B cell (primary cell): ENCODE data around the gene RIOK2. TPM values are rescaled to one million over a fixed set of nuclear protein-coding genes. Genes with fewer than 3 reads are reported as not detected.
A peak's percentile ranks its signal among the peaks of the same experiment; 100 is the strongest.

Experiments
- ATAC-seq: fragments of 200-7000 bp; cut with Tn5 transposase; one replicate; pipeline ENCODE4 v1.10.0; 2021; ENCODE audit warnings: low read depth, mild to moderate bottlenecking, moderate number of reproducible peaks, moderate library complexity
- CTCF ChIA-PET: fragments of 350-600 bp; sonication (Branson Sonifier 250); formaldehyde crosslinking; loops from one replicate; lab custom pipeline; 2021; ENCODE audit warnings: antibody characterized with exemption, inconsistent platforms; lab: Charles Lee
- POLR2A ChIA-PET: fragments of 350-600 bp; sonication (Branson Sonifier 250); formaldehyde crosslinking; loops from one replicate; lab custom pipeline; 2021; ENCODE audit warnings: antibody characterized with exemption; lab: Charles Lee
- DNase-seq: peaks from one replicate; pipeline ENCODE4 v3.0.0; 2013
- H2AFZ ChIP-seq: 2 replicates; pipeline ENCODE4 v1.6.1; 2012; ENCODE audit warnings: mild to moderate bottlenecking, low read depth, low read length; ENCODE audit not compliant: insufficient read depth, poor library complexity, severe bottlenecking
- H3K27ac ChIP-seq, 2 donors: 1 replicate in 1 of 2; 2 replicates in 1 of 2; pipeline ENCODE4 v1.5.1; 2012 to 2013; ENCODE audit warnings: low read length in 2 of 2, mild to moderate bottlenecking in 2 of 2, moderate library complexity in 1 of 2
- H3K27me3 ChIP-seq, 4 experiments: fragments of 200-600 bp in 1 of 4; sonication (generic) in 1 of 4; replicated peaks in 1 of 4; 1 replicate in 2 of 4; 2 replicates in 2 of 4; pipeline versions ENCODE4 v1.6.1 to v1.7.0; 2013 to 2016; ENCODE audit warnings: low read length in 3 of 4, mild to moderate bottlenecking in 2 of 4, mixed read lengths in 1 of 4, moderate library complexity in 1 of 4; ENCODE audit not compliant: insufficient read depth in 4 of 4, control insufficient read depth in 3 of 4; ENCODE audit errors: control extremely low read depth in 1 of 4
- H3K36me3 ChIP-seq, 2 experiments: replicated peaks in 1 of 2; 1 replicate in 1 of 2; 2 replicates in 1 of 2; pipeline versions ENCODE4 v1.6.1 to v1.7.1; 2013; ENCODE audit warnings: low read length in 1 of 2; ENCODE audit not compliant: insufficient read depth in 2 of 2, control insufficient read depth in 1 of 2; ENCODE audit errors: control extremely low read depth in 1 of 2, extremely low read depth in 1 of 2
- H3K4me1 ChIP-seq, 2 donors: fragments of 200-600 bp in 1 of 2; sonication (generic) in 1 of 2; 1 replicate in 1 of 2; 2 replicates in 1 of 2; pipeline versions ENCODE4 v1.5.1 to v1.6.1; 2013 to 2017; ENCODE audit warnings: low read length in 2 of 2; ENCODE audit not compliant: control insufficient read depth in 2 of 2, insufficient read depth in 2 of 2
- H3K4me2 ChIP-seq: replicated peaks from 2 replicates; pipeline ENCODE3; 2012; ENCODE audit warnings: mild to moderate bottlenecking, low read depth, low read length; ENCODE audit not compliant: poor library complexity, severe bottlenecking
- H3K4me3 ChIP-seq, 5 experiments: fragments of 200-600 bp in 1 of 5; sonication (generic) in 1 of 5; 1 replicate in 3 of 5; 2 replicates in 2 of 5; pipeline versions ENCODE4 v1.5.1 to v1.7.0; 2011 to 2016; ENCODE audit warnings: low read length in 4 of 5, mild to moderate bottlenecking in 4 of 5, low read depth in 2 of 5, control low read depth in 1 of 5, moderate library complexity in 1 of 5; ENCODE audit not compliant: insufficient read depth in 1 of 5; ENCODE audit errors: control extremely low read depth in 1 of 5, extremely low read depth in 1 of 5
- H3K79me2 ChIP-seq: fragments of 200-600 bp; sonication (generic); one replicate; pipeline ENCODE4 v1.6.0; 2016; ENCODE audit warnings: low read length; ENCODE audit not compliant: control insufficient read depth, insufficient read depth
- H3K9ac ChIP-seq: fragments of 200-600 bp; sonication (generic); 2 replicates; pipeline ENCODE4 v1.6.1; 2017; ENCODE audit warnings: mild to moderate bottlenecking, low read length, moderate library complexity
- H3K9me3 ChIP-seq, 3 donors: one replicate each; pipeline versions ENCODE4 v1.6.1 to v1.7.1; 2013; ENCODE audit warnings: low read length in 2 of 3; ENCODE audit not compliant: control insufficient read depth in 2 of 3, insufficient read depth in 1 of 3; ENCODE audit errors: control extremely low read depth in 1 of 3
- H4K20me1 ChIP-seq: 2 replicates; pipeline ENCODE4 v1.6.0; 2012; ENCODE audit warnings: mild to moderate bottlenecking, low read length; ENCODE audit not compliant: insufficient read depth, control insufficient read depth, poor library complexity, severe bottlenecking
- H3K27ac Mint-ChIP-seq: one replicate; pipeline ENCODE4 v1.8.0; 2021; ENCODE audit warnings: mixed read lengths
- H3K27me3 Mint-ChIP-seq: one replicate; pipeline ENCODE4 v1.8.0; 2021; ENCODE audit warnings: mixed read lengths
- H3K4me1 Mint-ChIP-seq: one replicate; pipeline ENCODE4 v1.8.0; 2021; ENCODE audit warnings: mixed read lengths
- H3K4me3 Mint-ChIP-seq: one replicate; pipeline ENCODE4 v1.8.0; 2021; ENCODE audit warnings: mixed read lengths
- H3K9me3 Mint-ChIP-seq: one replicate; pipeline ENCODE4 v1.8.0; 2022; ENCODE audit warnings: mixed read lengths; ENCODE audit not compliant: insufficient read depth
- CTCF ChIP-seq: fragments of 200-600 bp; IDR thresholded peaks from one replicate; pipeline ENCODE4 v1.8.0; 2022; ENCODE audit warnings: antibody characterized with exemption, mild to moderate bottlenecking
- EZH2 ChIP-seq: IDR thresholded peaks from 2 replicates; pipeline ENCODE4 v1.6.1; 2012; ENCODE audit warnings: borderline replicate concordance, low read depth, mild to moderate bottlenecking, moderate library complexity, low read length; ENCODE audit not compliant: insufficient read depth, poor library complexity, severe bottlenecking
- WGBS: methylation state at CpG from one replicate; pipeline ENCODE4 v1.1.5; 2013; ENCODE audit warnings: missing lambda C conversion rate; ENCODE audit not compliant: insufficient coverage; 5-methylcytosine and 5-hydroxymethylcytosine counted together
- intact Hi-C: fragments of 100-400 bp; cut with micrococcal nuclease; formaldehyde crosslinking; loops from one replicate; pipeline ENCODE4 v1.10.0; 2022
- polyA plus RNA-seq: library from polyadenylated mRNA; depleted of rRNA; stranded (reverse); fragments of >200 nt; gene quantifications from 2 replicates; pipeline ENCODE4 v1.2.3, GENCODE V29; 2012
- total RNA-seq, 2 donors: library from RNA; stranded (reverse); fragments of 120-200 nt in 1 of 2; gene quantifications; 1 replicate in 1 of 2; 2 replicates in 1 of 2; pipeline versions ENCODE4 v1.2.3 to v1.2.4, GENCODE V29; 2013 to 2022

The RIOK2 gene
- total and polyA plus RNA-seq, 2 donors (not counting 1 experiment from before 2014, with no cell fraction given), result 3.5 to 37.2 TPM

- ATAC-seq (peak; percentile 66), DNase-seq (peak; percentile 53)
- no peaks in the 10 kb centered on the region for H3K27me3 ChIP-seq
- TF ChIP-seq CTCF, result no peak
- TF ChIP-seq EZH2, result no peak
- 9% methylated on average over 4 of the region's 6 CpGs for WGBS
- H3K9me3 Mint-ChIP-seq, result no peaks in the 10 kb centered on the region
- peak overlapping the region; percentile 88 for H3K27ac Mint-ChIP-seq
- peak overlapping the region; percentile 61 for H3K4me2 ChIP-seq
- H3K4me3 ChIP-seq, result peak overlapping the region in 3 of 5 experiments; percentile 21 to 37 (median 33)
- peak overlapping the region; percentile 45 to 85 for H3K27ac ChIP-seq
- CTCF ChIA-PET, result interaction anchor here (1.2 to 13.7 kb wide), 6 partner anchors 231 to 1601 kb away, joined by 3 to 214 read pairs (median 5); partner anchors contain the start of gene LNPEP
- intact Hi-C loops, result no loop called here
- H3K4me1 Mint-ChIP-seq, result peaks cover 9% of the 10 kb centered on the region
- peaks cover 10% of the 10 kb centered on the region in 2 donors for H3K4me1 ChIP-seq
- no peaks in the 10 kb centered on the region for H4K20me1 ChIP-seq
- H3K9ac ChIP-seq, result peak overlapping the region; percentile 52
- H2AFZ ChIP-seq, result peak overlapping the region; percentile 43
- no peaks in the 10 kb centered on the region for H3K27me3 Mint-ChIP-seq
- POLR2A ChIA-PET, result no interaction called here
- no peaks in the 10 kb centered on the region for H3K9me3 ChIP-seq
- peak overlapping the region; percentile 78 for H3K4me3 Mint-ChIP-seq
- peaks cover 13% of the 10 kb centered on the region for H3K79me2 ChIP-seq
- H3K36me3 ChIP-seq, result peaks cover 17 to 45% of the 10 kb centered on the region in 2 experiments
These were observed 15.6 kb downstream of the RIOK2 start for GRCh38 chr5:97167435-97167834.

- DNase-seq (no peak), ATAC-seq (no peak)
- H3K27me3 Mint-ChIP-seq, result no peaks in the 10 kb centered on the region
- H3K9me3 Mint-ChIP-seq, result no peaks in the 10 kb centered on the region
- Histone ChIP-seq H3K27ac (peak overlapping the region in 1 of 2 donors; percentile 58), H3K9me3 (no peaks in the 10 kb centered on the region), H4K20me1 (no peaks in the 10 kb centered on the region), H3K4me2 (no peak overlapping the region), H3K79me2 (peaks cover 8% of the 10 kb centered on the region), H2AFZ (no peak overlapping the region), H3K4me1 (peaks cover 10% of the 10 kb centered on the region in 2 donors), H3K27me3 (no peaks in the 10 kb centered on the region), H3K36me3 (peaks cover 17 to 33% of the 10 kb centered on the region in 2 experiments), H3K4me3 (no peak overlapping the region), H3K9ac (no peak overlapping the region)
- peaks cover 9% of the 10 kb centered on the region for H3K4me1 Mint-ChIP-seq
- H3K27ac Mint-ChIP-seq, result no peak overlapping the region
- H3K4me3 Mint-ChIP-seq, result no peak overlapping the region
- ChIA-PET POLR2A (no interaction called here), CTCF (interaction anchor here (0.6 to 13.7 kb wide), 6 partner anchors 8 to 1284 kb away, joined by 3 to 214 read pairs (median 6); no protein-coding TSS in a partner anchor)
- 43% methylated on average over 1 of the region's 1 CpG for WGBS
- TF ChIP-seq EZH2, result no peak
- no peak for TF ChIP-seq CTCF
- intact Hi-C loops, result no loop called here
These were observed 17.3 kb downstream of the RIOK2 start for GRCh38 chr5:97165726-97166125.
